Cardiac muscle cell (in vitro differentiated cells and primary cell): ENCODE results near the gene GZMM. TPM values are rescaled to one million over a fixed set of nuclear protein-coding genes. Genes with fewer than 3 reads are reported as not detected.

Experiments
- DNase-seq, 2 donors: peaks; one replicate each; pipeline versions ENCODE4 v3.0.0 to v3.0.0-alpha.2; 2010 to 2017; ENCODE audit warnings: low read depth in 1 of 2, low spot score in 1 of 2
- H3K27ac ChIP-seq: fragments of 200-600 bp; sonication (generic); 2 replicates; pipeline ENCODE4 v1.5.1; 2016
- H3K27me3 ChIP-seq: fragments of 200-600 bp; sonication (generic); 2 replicates; pipeline ENCODE4 v1.6.0; 2016; ENCODE audit warnings: control low read depth
- H3K36me3 ChIP-seq: fragments of 200-600 bp; sonication (generic); 2 replicates; pipeline ENCODE4 v1.5.1; 2016; ENCODE audit warnings: control low read depth
- H3K4me1 ChIP-seq: fragments of 200-600 bp; sonication (generic); 2 replicates; pipeline ENCODE4 v1.8.1; 2017; ENCODE audit warnings: low read depth, mild to moderate bottlenecking, mixed run types
- H3K4me3 ChIP-seq: fragments of 200-600 bp; sonication (generic); 2 replicates; pipeline ENCODE4 v1.5.1; 2016; ENCODE audit warnings: mild to moderate bottlenecking
- H3K9me3 ChIP-seq: fragments of 200-600 bp; sonication (generic); 2 replicates; pipeline ENCODE4 v1.5.1; 2017; ENCODE audit warnings: low read depth, mild to moderate bottlenecking, control low read depth
- CTCF ChIP-seq: IDR thresholded peaks from 2 replicates; pipeline ENCODE4 v1.5.1; 2012; ENCODE audit warnings: low read depth, mild to moderate bottlenecking, low read length
- polyA plus RNA-seq: library from polyadenylated mRNA; unstranded; fragments of >200 nt; fragmentation: Nextera tagmentation; extraction: Ambion mirVana; gene quantifications from 2 replicates; pipeline ENCODE4 v1.2.1, GENCODE V29; 2016
- total RNA-seq: library from RNA; depleted of rRNA; stranded (reverse); fragments of >200 nt; gene quantifications from 2 replicates; pipeline ENCODE4 v1.2.3, GENCODE V29; 2016

The GZMM gene
- total and polyA plus RNA-seq, 2 experiments from 2014 or later = 0.39 TPM; not detected in 1

- DNase-seq = no peak
- H3K9me3 ChIP-seq = no peaks in the 10 kb centered on the region
- TF ChIP-seq CTCF = no peak
- H3K36me3 ChIP-seq = peaks cover 11% of the 10 kb centered on the region
- no peak overlapping the region for H3K4me3 ChIP-seq
- H3K27ac ChIP-seq = no peak overlapping the region
- H3K27me3 ChIP-seq = peaks cover 16% of the 10 kb centered on the region
- peaks cover 2% of the 10 kb centered on the region for H3K4me1 ChIP-seq
Measured at GRCh38 chr19:585551-586110, 41.8 kb downstream of the GZMM start.

- Histone ChIP-seq H3K27me3 (peaks cover 38% of the 10 kb centered on the region), H3K36me3 (peaks cover 1% of the 10 kb centered on the region), H3K4me3 (no peak overlapping the region), H3K4me1 (peaks cover 2% of the 10 kb centered on the region), H3K27ac (no peak overlapping the region), H3K9me3 (no peaks in the 10 kb centered on the region)
- TF ChIP-seq CTCF = peak; percentile 72
- peak; percentile 81 to 86 for DNase-seq
Measured at GRCh38 chr19:588093-588740, 44.4 kb downstream of the GZMM start.

DNA sequence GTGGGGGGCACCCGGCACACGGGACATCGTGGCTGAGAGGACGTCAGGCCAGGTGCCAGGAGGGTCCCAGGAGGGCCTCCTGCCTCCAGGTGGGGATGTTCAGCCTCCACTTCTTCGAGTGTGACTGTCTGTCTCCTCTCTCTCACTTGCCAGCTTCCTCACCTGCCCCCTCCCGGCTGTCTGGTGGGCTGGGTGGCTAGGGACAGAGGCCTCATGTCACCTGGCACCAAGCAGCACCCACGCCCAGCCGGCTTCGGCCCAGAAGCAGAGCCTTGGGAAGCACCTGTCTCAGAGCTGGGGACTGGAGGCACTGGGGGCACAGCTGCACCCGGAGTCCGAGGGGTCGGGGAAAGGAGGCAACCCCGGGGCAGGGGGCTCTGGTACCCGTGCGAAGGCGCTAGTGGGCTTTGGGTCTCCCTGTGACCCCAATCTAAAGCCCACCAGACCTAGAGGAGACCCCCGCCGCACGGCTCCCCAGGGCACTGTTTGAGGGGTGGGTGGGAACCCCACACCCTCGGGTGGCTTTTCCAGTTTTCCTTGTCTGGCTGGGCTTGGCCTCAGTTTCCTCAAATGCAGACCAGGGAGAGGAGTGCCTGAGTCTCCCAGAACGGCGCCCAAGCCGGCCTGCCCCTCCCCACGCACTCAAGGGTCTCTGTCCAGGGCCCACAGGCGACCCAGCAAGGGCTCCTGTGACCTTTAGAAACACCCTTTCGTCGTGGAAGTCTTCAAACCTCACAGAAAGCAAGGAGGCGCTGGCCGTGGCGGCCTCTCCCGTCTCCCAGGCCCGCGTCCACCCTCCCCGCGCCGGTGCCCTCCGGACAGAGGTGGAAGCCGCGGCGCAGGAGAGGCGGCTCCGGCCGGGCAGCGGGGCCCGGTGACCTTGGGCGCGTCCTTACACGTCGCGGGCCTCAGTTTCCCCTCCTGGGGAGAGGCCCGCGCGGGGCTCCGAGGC is 45.2 kb downstream of the GZMM start:
- DNase-seq = peak in 1 of 2 donors; percentile 54
- peak overlapping the region; percentile 33 for H3K4me3 ChIP-seq
- H3K27ac ChIP-seq = no peak overlapping the region
- H3K9me3 ChIP-seq = no peaks in the 10 kb centered on the region
- TF ChIP-seq CTCF = no peak
- peaks cover 45% of the 10 kb centered on the region for H3K27me3 ChIP-seq
- H3K36me3 ChIP-seq = no peaks in the 10 kb centered on the region
- peaks cover 2% of the 10 kb centered on the region for H3K4me1 ChIP-seq

DNA sequence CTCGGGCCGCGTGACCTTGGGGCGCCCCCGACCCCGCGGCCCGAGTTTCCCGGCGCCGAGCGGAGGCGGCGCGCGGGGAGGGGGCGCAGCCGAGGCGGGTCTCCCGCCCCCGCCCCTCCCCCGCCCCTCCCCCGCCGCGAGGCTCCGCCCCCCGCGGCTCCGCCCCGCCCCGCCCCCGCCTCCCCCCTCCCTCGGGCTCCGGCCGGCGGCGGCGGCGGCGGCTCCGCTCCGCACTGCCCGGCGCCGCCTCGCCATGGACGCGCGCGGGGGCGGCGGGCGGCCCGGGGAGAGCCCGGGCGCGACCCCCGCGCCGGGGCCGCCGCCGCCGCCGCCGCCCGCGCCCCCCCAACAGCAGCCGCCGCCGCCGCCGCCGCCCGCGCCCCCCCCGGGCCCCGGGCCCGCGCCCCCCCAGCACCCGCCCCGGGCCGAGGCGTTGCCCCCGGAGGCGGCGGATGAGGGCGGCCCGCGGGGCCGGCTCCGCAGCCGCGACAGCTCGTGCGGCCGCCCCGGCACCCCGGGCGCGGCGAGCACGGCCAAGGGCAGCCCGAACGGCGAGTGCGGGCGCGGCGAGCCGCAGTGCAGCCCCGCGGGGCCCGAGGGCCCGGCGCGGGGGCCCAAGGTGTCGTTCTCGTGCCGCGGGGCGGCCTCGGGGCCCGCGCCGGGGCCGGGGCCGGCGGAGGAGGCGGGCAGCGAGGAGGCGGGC is 46.0 kb downstream of the GZMM start, which contains the start of gene HCN2:
TSS of gene HCN2 (plus strand) at position 189 of the 703 bp plus-strand sequence. CDS start at position 254, 65 bp downstream.
- no peak for TF ChIP-seq CTCF
- no peaks in the 10 kb centered on the region for H3K9me3 ChIP-seq
- no peaks in the 10 kb centered on the region for H3K36me3 ChIP-seq
- peak within 1 kb of the TSS; percentile 33 for H3K4me3 ChIP-seq
- peaks cover 2% of the 10 kb centered on the region for H3K4me1 ChIP-seq
- H3K27ac ChIP-seq = no peak within 1 kb of the TSS
- peaks cover 48% of the 10 kb centered on the region for H3K27me3 ChIP-seq
- DNase-seq = peak in 1 of 2 donors; percentile 42

DNA sequence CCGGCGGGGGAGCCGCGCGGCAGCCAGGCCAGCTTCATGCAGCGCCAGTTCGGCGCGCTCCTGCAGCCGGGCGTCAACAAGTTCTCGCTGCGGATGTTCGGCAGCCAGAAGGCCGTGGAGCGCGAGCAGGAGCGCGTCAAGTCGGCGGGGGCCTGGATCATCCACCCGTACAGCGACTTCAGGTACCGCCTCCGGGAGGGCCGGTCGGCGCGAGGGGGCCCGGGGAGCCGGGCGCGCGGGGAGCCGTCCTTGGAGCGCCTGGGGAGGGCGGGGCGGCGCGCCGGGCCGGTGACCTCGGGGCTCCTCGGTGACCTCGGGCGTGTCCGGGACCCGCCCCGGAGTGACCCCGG is 46.5 kb downstream of the GZMM start:
- Histone ChIP-seq H3K36me3 (no peaks in the 10 kb centered on the region), H3K4me3 (peak overlapping the region; percentile 24), H3K9me3 (no peaks in the 10 kb centered on the region), H3K4me1 (peaks cover 2% of the 10 kb centered on the region), H3K27me3 (peaks cover 48% of the 10 kb centered on the region), H3K27ac (no peak overlapping the region)
- TF ChIP-seq CTCF = no peak
- DNase-seq = peak; percentile 56 to 57
